SU-DHL-6 (cell line): ENCODE measurements around the gene AMZ2.
"Not testable (repeated sequence)": the region's sequence is repeated elsewhere in the genome, so short reads cannot be mapped to it uniquely, and the experiment has no call there.

Experiments
- H2AFZ ChIP-seq: fragments of 200-600 bp; sonication (generic); 2 replicates; pipeline ENCODE4 v1.6.1; 2014; ENCODE audit warnings: low read depth, mild to moderate bottlenecking, moderate library complexity, mixed read lengths, antibody characterized with exemption, low read length; ENCODE audit not compliant: severe bottlenecking
- H3F3A ChIP-seq: fragments of 200-600 bp; shearing (Covaris generic); 2 replicates; pipeline ENCODE4 v1.6.0; 2016; ENCODE audit warnings: antibody characterized with exemption, mild to moderate bottlenecking; ENCODE audit not compliant: insufficient read depth
- H3K27ac ChIP-seq: fragments of 200-600 bp; sonication (generic); 2 replicates; pipeline ENCODE4 v1.5.1; 2016; ENCODE audit warnings: low read depth, mild to moderate bottlenecking, low read length, moderate library complexity, mixed read lengths
- H3K27me3 ChIP-seq: fragments of 200-600 bp; sonication (generic), shearing (Covaris generic); 2 replicates; pipeline ENCODE4 v1.6.0; 2014; ENCODE audit warnings: mild to moderate bottlenecking, low read length
- H3K36me3 ChIP-seq: fragments of 200-600 bp; sonication (generic); 2 replicates; pipeline ENCODE4 v1.6.1; 2014; ENCODE audit warnings: mild to moderate bottlenecking, low read length, mixed read lengths
- H3K4me2 ChIP-seq: fragments of 300-600, 200-600 bp; shearing (Covaris generic), sonication (generic); 2 replicates; pipeline ENCODE4 v1.6.0; 2014; ENCODE audit warnings: low read length, low read depth, mild to moderate bottlenecking; ENCODE audit not compliant: poor library complexity, severe bottlenecking
- H3K4me3 ChIP-seq: fragments of 200-600 bp; sonication (generic); 2 replicates; pipeline ENCODE4 v1.5.1; 2014; ENCODE audit warnings: antibody characterized with exemption, low read length, mild to moderate bottlenecking, mixed read lengths; ENCODE audit not compliant: insufficient read depth, poor library complexity, severe bottlenecking
- H3K79me2 ChIP-seq: fragments of 200-600 bp; sonication (generic); 2 replicates; pipeline ENCODE4 v1.6.1; 2014; ENCODE audit warnings: mild to moderate bottlenecking, low read length, moderate library complexity; ENCODE audit not compliant: insufficient read depth
- H3K9ac ChIP-seq: fragments of 200-600 bp; sonication (generic); 2 replicates; pipeline ENCODE4 v1.7.0; 2014; ENCODE audit warnings: mild to moderate bottlenecking, low read length
- H3K9me2 ChIP-seq: fragments of 200-600 bp; sonication (generic); replicated peaks from 2 replicates; pipeline ENCODE4 v1.6.1; 2014; ENCODE audit warnings: low read length; ENCODE audit not compliant: insufficient read depth
- H3K9me3 ChIP-seq: fragments of 200-600 bp; sonication (generic); 2 replicates; pipeline ENCODE4 v1.6.1; 2014; ENCODE audit warnings: low read length, mixed read lengths; ENCODE audit not compliant: insufficient read depth
- H4K20me1 ChIP-seq: fragments of 200-600 bp; sonication (generic); 2 replicates; pipeline ENCODE4 v1.6.1; 2014; ENCODE audit warnings: low read depth, mild to moderate bottlenecking, antibody characterized with exemption, low read length, moderate library complexity, mixed read lengths
- CTCF ChIP-seq: fragments of 200-600 bp; sonication (generic); IDR thresholded peaks from one replicate; pipeline ENCODE4 v1.5.1; 2017; ENCODE audit warnings: antibody characterized with exemption, mild to moderate bottlenecking, low read length, moderate library complexity; ENCODE audit not compliant: insufficient read depth, poor library complexity, severe bottlenecking
- EZH2phosphoT487 ChIP-seq: fragments of 200-600 bp; sonication (generic), shearing (Covaris generic); conservative IDR thresholded peaks from 2 replicates; pipeline ENCODE4 v1.6.1; 2018; ENCODE audit warnings: mild to moderate bottlenecking, antibody characterized with exemption, low read length, moderate library complexity, mixed read lengths

Gene AMZ2

GRCh38 chr17:68255731-68256538, 8.1 kb downstream of the AMZ2 start:
- Histone ChIP-seq H3K36me3 (0 out of 2 replicates have a peak, but pooled peaks cover 8% of the 10 kb centered on the region), H3K27ac (peak overlapping the region; percentile 98), H3K9me2 (no peaks in the 10 kb centered on the region), H3K4me3 (no peak overlapping the region), H4K20me1 (no peaks in the 10 kb centered on the region), H2AFZ (no peak overlapping the region), H3K9ac (peak overlapping the region; percentile 97), H3K27me3 (no peaks in the 10 kb centered on the region), H3F3A (peaks cover 83% of the 10 kb centered on the region), H3K4me2 (peak overlapping the region; percentile 92), H3K79me2 (peaks cover 50% of the 10 kb centered on the region), H3K9me3 (no peaks in the 10 kb centered on the region)
- no peak for TF ChIP-seq CTCF
- no peak for TF ChIP-seq EZH2phosphoT487

- H3K79me2 ChIP-seq: peaks cover 44% of the 10 kb centered on the region
- not testable (repeated sequence) for H3K36me3 ChIP-seq, H3K4me3 ChIP-seq, H3K27me3 ChIP-seq, H2AFZ ChIP-seq, H4K20me1 ChIP-seq, H3K9me2 ChIP-seq, H3K9me3 ChIP-seq
- peak overlapping the region; percentile 92 for H3K4me2 ChIP-seq
- H3K27ac ChIP-seq: peak overlapping the region; percentile 98
- peak overlapping the region; percentile 97 for H3K9ac ChIP-seq
- peaks cover 87% of the 10 kb centered on the region for H3F3A ChIP-seq
Observed at GRCh38 chr17:68256701-68257100, 8.9 kb downstream of the AMZ2 start.

- Histone ChIP-seq H3K27me3 (no peaks in the 10 kb centered on the region), H3F3A (peaks cover 85% of the 10 kb centered on the region), H2AFZ (no peak overlapping the region), H3K27ac (peak overlapping the region; percentile 98), H3K36me3 (0 out of 2 replicates have a peak, but pooled peaks cover under 1% of the 10 kb centered on the region), H3K9ac (peak overlapping the region; percentile 59), H3K79me2 (peaks cover 34% of the 10 kb centered on the region; the same call in 1 of the 2 replicates), H4K20me1 (no peaks in the 10 kb centered on the region), H3K9me3 (no peaks in the 10 kb centered on the region), H3K4me3 (no peak overlapping the region), H3K9me2 (no peaks in the 10 kb centered on the region), H3K4me2 (peak overlapping the region; percentile 92)
- TF ChIP-seq CTCF: no peak
- TF ChIP-seq EZH2phosphoT487: no peak
Observed at GRCh38 chr17:68257934-68258333, 10.1 kb downstream of the AMZ2 start.

GRCh38 chr17:68258890-68259647, 11.2 kb downstream of the AMZ2 start:
- H3K9me3 ChIP-seq, H3K9me2 ChIP-seq, H4K20me1 ChIP-seq, H3K27me3 ChIP-seq, H3K36me3 ChIP-seq, H2AFZ ChIP-seq: not testable (repeated sequence)
- H3K9ac ChIP-seq: peak overlapping the region; percentile 60
- peaks cover 30% of the 10 kb centered on the region; the same call in 1 of the 2 replicates for H3K79me2 ChIP-seq
- peaks cover 84% of the 10 kb centered on the region for H3F3A ChIP-seq
- H3K27ac ChIP-seq: peak overlapping the region; percentile 99
- H3K4me2 ChIP-seq: peak overlapping the region; percentile 92
- peak overlapping the region; percentile 33 for H3K4me3 ChIP-seq

GRCh38 chr17:68259648-68259951, 11.8 kb downstream of the AMZ2 start:
- H3K4me3 ChIP-seq: peak overlapping the region; percentile 33
- H3F3A ChIP-seq: peaks cover 84% of the 10 kb centered on the region
- not testable (repeated sequence) for H3K36me3 ChIP-seq, H3K27me3 ChIP-seq, H2AFZ ChIP-seq, H4K20me1 ChIP-seq, H3K9me3 ChIP-seq, H3K9me2 ChIP-seq
- H3K79me2 ChIP-seq: peaks cover 25% of the 10 kb centered on the region; the same call in 1 of the 2 replicates
- peak overlapping the region; percentile 99 for H3K27ac ChIP-seq
- peak overlapping the region; percentile 78 for H3K4me2 ChIP-seq
- H3K9ac ChIP-seq: peak overlapping the region; percentile 60
